Neutrophil (primary cell): ENCODE data around the gene DSG2.

ENCODE experiments used
- H3K27ac ChIP-seq: fragments of 200-600 bp; sonication (generic); 2 replicates; pipeline ENCODE4 v1.5.1; 2016; ENCODE audit warnings: mild to moderate bottlenecking, moderate library complexity
- H3K27me3 ChIP-seq: fragments of 200-600 bp; sonication (generic); 2 replicates; pipeline ENCODE4 v1.6.0; 2016; ENCODE audit warnings: mild to moderate bottlenecking
- H3K36me3 ChIP-seq: fragments of 200-600 bp; sonication (generic); 2 replicates; pipeline ENCODE4 v1.5.1; 2017
- H3K4me1 ChIP-seq, 2 experiments: fragments of 200-600 bp in 1 of 2; sonication (generic) in 1 of 2; 1 replicate in 1 of 2; 2 replicates in 1 of 2; pipeline versions ENCODE4 v1.5.1 to v1.6.1; 2013 to 2016; ENCODE audit warnings: low read depth in 1 of 2, low read length in 1 of 2, mild to moderate bottlenecking in 1 of 2, moderate library complexity in 1 of 2; ENCODE audit not compliant: control insufficient read depth in 1 of 2, insufficient read depth in 1 of 2
- H3K4me3 ChIP-seq, 2 experiments: fragments of 200-600 bp in 1 of 2; sonication (generic) in 1 of 2; 1 replicate in 1 of 2; 2 replicates in 1 of 2; pipeline ENCODE4 v1.5.1; 2013 to 2016; ENCODE audit warnings: low read depth in 1 of 2, low read length in 1 of 2, mild to moderate bottlenecking in 1 of 2, moderate library complexity in 1 of 2
- H3K9me3 ChIP-seq: fragments of 200-600 bp; sonication (generic); 2 replicates; pipeline ENCODE4 v1.5.1; 2016
- CTCF ChIP-seq: fragments of 200-600 bp; sonication (generic); IDR thresholded peaks from 2 replicates; pipeline ENCODE4 v1.5.1; 2016; ENCODE audit warnings: antibody characterized with exemption

Gene DSG2

GRCh38 chr18:31565345-31565744, 67.4 kb downstream of the DSG2 start:
- H3K4me3 ChIP-seq: no peak overlapping the region
- no peaks in the 10 kb centered on the region for H3K27me3 ChIP-seq
- H3K9me3 ChIP-seq: no peaks in the 10 kb centered on the region
- TF ChIP-seq CTCF: no peak
- no peaks in the 10 kb centered on the region for H3K36me3 ChIP-seq
- H3K27ac ChIP-seq: no peak overlapping the region
- no peaks in the 10 kb centered on the region for H3K4me1 ChIP-seq

GRCh38 chr18:31565782-31566512, 68.0 kb downstream of the DSG2 start:
- Histone ChIP-seq H3K4me1 (no peaks in the 10 kb centered on the region), H3K36me3 (no peaks in the 10 kb centered on the region), H3K27ac (no peak overlapping the region), H3K9me3 (no peaks in the 10 kb centered on the region), H3K27me3 (no peaks in the 10 kb centered on the region), H3K4me3 (no peak overlapping the region)
- TF ChIP-seq CTCF: no peak

- TF ChIP-seq CTCF: no peak
- H3K36me3 ChIP-seq: no peaks in the 10 kb centered on the region
- no peaks in the 10 kb centered on the region for H3K9me3 ChIP-seq
- H3K27me3 ChIP-seq: no peaks in the 10 kb centered on the region
- H3K27ac ChIP-seq: no peak overlapping the region
- H3K4me3 ChIP-seq: no peak overlapping the region
- no peaks in the 10 kb centered on the region for H3K4me1 ChIP-seq
Observed at GRCh38 chr18:31566576-31567306, 68.8 kb downstream of the DSG2 start.

- no peak for TF ChIP-seq CTCF
- Histone ChIP-seq H3K27ac (no peak overlapping the region), H3K36me3 (no peaks in the 10 kb centered on the region), H3K27me3 (no peaks in the 10 kb centered on the region), H3K9me3 (no peaks in the 10 kb centered on the region), H3K4me1 (no peaks in the 10 kb centered on the region), H3K4me3 (no peak overlapping the region)
Observed at GRCh38 chr18:31572368-31572767, 74.4 kb downstream of the DSG2 start.

GRCh38 chr18:31573051-31573450, 75.1 kb downstream of the DSG2 start:
- TF ChIP-seq CTCF: no peak
- H3K36me3 ChIP-seq: no peaks in the 10 kb centered on the region
- H3K27ac ChIP-seq: no peak overlapping the region
- no peak overlapping the region for H3K4me3 ChIP-seq
- no peaks in the 10 kb centered on the region for H3K4me1 ChIP-seq
- H3K27me3 ChIP-seq: no peaks in the 10 kb centered on the region
- H3K9me3 ChIP-seq: no peaks in the 10 kb centered on the region
